BLaER1 treated with 17β-estradiol and CSF1 and Interleukin-3, amounts not matched to agents 10 nM and 100 nM (cell line): ENCODE data around the gene AMBP.

ENCODE experiments used
- H3K27ac ChIP-seq, 11 experiments: shearing (Covaris generic); formaldehyde crosslinking; 2 replicates each; pipeline ENCODE4 v1.8.1; 2022
- H3K27me3 ChIP-seq, 11 experiments: shearing (Covaris generic); formaldehyde crosslinking; 2 replicates each; pipeline ENCODE4 v1.8.1; 2022
- H3K36me3 ChIP-seq, 11 experiments: shearing (Covaris generic); formaldehyde crosslinking; 2 replicates each; pipeline ENCODE4 v1.8.1; 2022
- H3K4me1 ChIP-seq, 10 experiments: shearing (Covaris generic); formaldehyde crosslinking; 2 replicates each; pipeline ENCODE4 v1.8.1; 2022
- H3K4me2 ChIP-seq, 11 experiments: shearing (Covaris generic); formaldehyde crosslinking; 2 replicates each; pipeline ENCODE4 v1.8.1; 2022
- H3K4me3 ChIP-seq, 10 experiments: shearing (Covaris generic); formaldehyde crosslinking; 2 replicates each; pipeline ENCODE4 v1.8.1; 2022
- H3K9ac ChIP-seq, 11 experiments: shearing (Covaris generic); formaldehyde crosslinking; 2 replicates each; pipeline ENCODE4 v1.8.1; 2022
- H3K9me3 ChIP-seq, 11 experiments: shearing (Covaris generic); formaldehyde crosslinking; replicated peaks in 1 of 11; 2 replicates each; pipeline ENCODE4 v1.8.1; 2022
- H4K20me1 ChIP-seq, 11 experiments: shearing (Covaris generic); formaldehyde crosslinking; 2 replicates each; pipeline ENCODE4 v1.8.1; 2022
- Cebpa-rat ChIP-seq, 11 experiments: shearing (Covaris generic); IDR thresholded peaks; 2 replicates each; pipeline ENCODE4 v1.8.1; 2022

AMBP gene

GRCh38 chr9:114102484-114102883 is 24.4 kb upstream of the AMBP start:
- Histone ChIP-seq H3K27me3 (peaks cover 0 to 7% (median 0%) of the 10 kb centered on the region in 11 experiments; a peak in 6 of 22 replicates), H3K4me2 (no peak overlapping the region), H3K4me1 (peaks cover 9 to 28% (median 22%) of the 10 kb centered on the region in 10 experiments), H3K36me3 (no peaks in the 10 kb centered on the region), H3K9me3 (peaks cover 5 to 13% (median 8%) of the 10 kb centered on the region in 11 experiments; a peak in 17 of 22 replicates), H3K4me3 (no peak overlapping the region), H3K27ac (no peak overlapping the region), H3K9ac (no peak overlapping the region), H4K20me1 (peaks cover 0 to 4% (median 0%) of the 10 kb centered on the region in 11 experiments; a peak in 2 of 22 replicates)
- TF ChIP-seq Cebpa-rat (IDR thresholded peaks at IDR 0.05) = no peak

- Histone ChIP-seq H3K9ac (no peak overlapping the region), H4K20me1 (peaks cover 0 to 15% (median 0%) of the 10 kb centered on the region in 11 experiments; a peak in 2 of 22 replicates), H3K4me2 (peak overlapping the region in 10 of 11 experiments; percentile 6 to 42 (median 29); a peak in 12 of 22 replicates), H3K36me3 (peaks cover 0 to 2% (median 0%) of the 10 kb centered on the region in 11 experiments; a peak in 2 of 22 replicates), H3K4me3 (no peak overlapping the region), H3K9me3 (peaks cover 5 to 13% (median 8%) of the 10 kb centered on the region in 11 experiments; a peak in 17 of 22 replicates), H3K4me1 (peaks cover 11 to 47% (median 41%) of the 10 kb centered on the region in 10 experiments), H3K27ac (no peak overlapping the region), H3K27me3 (peaks cover 0 to 23% (median 0%) of the 10 kb centered on the region in 11 experiments; a peak in 6 of 22 replicates)
- TF ChIP-seq Cebpa-rat (IDR thresholded peaks at IDR 0.05) = no peak
Observed at GRCh38 chr9:114100536-114100935, 22.4 kb upstream of the AMBP start.

- Histone ChIP-seq H3K4me3 (no peak overlapping the region), H3K4me1 (peaks cover 11 to 55% (median 49%) of the 10 kb centered on the region in 10 experiments), H3K27me3 (peaks cover 0 to 23% (median 0%) of the 10 kb centered on the region in 11 experiments; a peak in 6 of 22 replicates), H3K9ac (no peak overlapping the region), H4K20me1 (peaks cover 0 to 15% (median 0%) of the 10 kb centered on the region in 11 experiments; a peak in 2 of 22 replicates), H3K27ac (no peak overlapping the region), H3K36me3 (peaks cover 0 to 10% (median 0%) of the 10 kb centered on the region in 11 experiments; a peak in 5 of 22 replicates), H3K9me3 (peaks cover 5 to 13% (median 8%) of the 10 kb centered on the region in 11 experiments; a peak in 17 of 22 replicates), H3K4me2 (peak overlapping the region in 9 of 11 experiments; percentile 6 to 42 (median 29); a peak in 12 of 22 replicates)
- TF ChIP-seq Cebpa-rat (IDR thresholded peaks at IDR 0.05) = no peak
Observed at GRCh38 chr9:114099669-114100270, 21.7 kb upstream of the AMBP start.

GRCh38 chr9:114098936-114099668 is 21.0 kb upstream of the AMBP start, which contains the start of gene KIF12:
Gene KIF12, minus strand, starts transcription at chr9:114099292. Its CDS starts 16 bp downstream, at chr9:114099276.
- H3K4me1 ChIP-seq = peaks cover 11 to 61% (median 56%) of the 10 kb centered on the region in 10 experiments

GRCh38 chr9:114098021-114098935 is 20.2 kb upstream of the AMBP start:
- Histone ChIP-seq H3K4me1 (peaks cover 11 to 70% (median 64%) of the 10 kb centered on the region in 10 experiments), H3K9ac (peak overlapping the region; percentile 40 to 73 (median 61); a peak in 18 of 22 replicates), H3K9me3 (peaks cover 5 to 13% (median 8%) of the 10 kb centered on the region in 11 experiments; a peak in 17 of 22 replicates), H4K20me1 (peaks cover 0 to 15% (median 0%) of the 10 kb centered on the region in 11 experiments; a peak in 2 of 22 replicates), H3K4me3 (peak overlapping the region; percentile 57 to 75 (median 68)), H3K4me2 (peak overlapping the region; percentile 86 to 95 (median 91)), H3K27me3 (peaks cover 0 to 23% (median 0%) of the 10 kb centered on the region in 11 experiments; a peak in 6 of 22 replicates), H3K36me3 (peaks cover 0 to 22% (median 0%) of the 10 kb centered on the region in 11 experiments; a peak in 7 of 22 replicates), H3K27ac (peak overlapping the region in 4 of 11 experiments; percentile 1 to 52 (median 18); a peak in 2 of 22 replicates)
- no peak for TF ChIP-seq Cebpa-rat (IDR thresholded peaks at IDR 0.05)

More at GRCh38 chr9:114098936-114099668, 21.0 kb upstream of the AMBP start, which contains the start of gene KIF12:
- peaks cover 5 to 13% (median 8%) of the 10 kb centered on the region in 11 experiments; a peak in 17 of 22 replicates for H3K9me3 ChIP-seq
- H3K9ac ChIP-seq = peak within 1 kb of the TSS; percentile 40 to 73 (median 61); a peak in 18 of 22 replicates
- peak within 1 kb of the TSS; percentile 86 to 95 (median 91) for H3K4me2 ChIP-seq
- TF ChIP-seq Cebpa-rat (IDR thresholded peaks at IDR 0.05) = no peak
- H3K27ac ChIP-seq = peak within 1 kb of the TSS in 4 of 11 experiments; percentile 1 to 52 (median 18); a peak in 2 of 22 replicates
- H3K4me3 ChIP-seq = peak within 1 kb of the TSS; percentile 57 to 75 (median 68)
- peaks cover 0 to 17% (median 0%) of the 10 kb centered on the region in 11 experiments; a peak in 5 of 22 replicates for H3K36me3 ChIP-seq
- peaks cover 0 to 23% (median 0%) of the 10 kb centered on the region in 11 experiments; a peak in 6 of 22 replicates for H3K27me3 ChIP-seq
- H4K20me1 ChIP-seq = peaks cover 0 to 15% (median 0%) of the 10 kb centered on the region in 11 experiments; a peak in 2 of 22 replicates

GRCh38 chr9:114097613-114098020 is 19.5 kb upstream of the AMBP start:
- Histone ChIP-seq H4K20me1 (peaks cover 0 to 15% (median 0%) of the 10 kb centered on the region in 11 experiments; a peak in 2 of 22 replicates), H3K4me3 (peak overlapping the region; percentile 57 to 75 (median 68)), H3K9me3 (peaks cover 5 to 13% (median 8%) of the 10 kb centered on the region in 11 experiments; a peak in 17 of 22 replicates), H3K9ac (peak overlapping the region; percentile 40 to 73 (median 61); a peak in 18 of 22 replicates), H3K27ac (peak overlapping the region in 3 of 11 experiments; percentile 13 to 52 (median 24); a peak in 2 of 22 replicates), H3K4me1 (peaks cover 11 to 76% (median 71%) of the 10 kb centered on the region in 10 experiments), H3K4me2 (peak overlapping the region; percentile 86 to 95 (median 91)), H3K27me3 (peaks cover 0 to 23% (median 0%) of the 10 kb centered on the region in 11 experiments; a peak in 6 of 22 replicates), H3K36me3 (peaks cover 0 to 29% (median 0%) of the 10 kb centered on the region in 11 experiments; a peak in 7 of 22 replicates)
- no peak for TF ChIP-seq Cebpa-rat (IDR thresholded peaks at IDR 0.05)
